Measurements from ENCODE around the gene OBSCN. TPM values are rescaled to one million over a fixed set of nuclear protein-coding genes. Genes with fewer than 3 reads are reported as not detected.

OBSCN gene
- total RNA-seq, 2 experiments from 2014 or later = 29.5 to 45.2 TPM

DNA sequence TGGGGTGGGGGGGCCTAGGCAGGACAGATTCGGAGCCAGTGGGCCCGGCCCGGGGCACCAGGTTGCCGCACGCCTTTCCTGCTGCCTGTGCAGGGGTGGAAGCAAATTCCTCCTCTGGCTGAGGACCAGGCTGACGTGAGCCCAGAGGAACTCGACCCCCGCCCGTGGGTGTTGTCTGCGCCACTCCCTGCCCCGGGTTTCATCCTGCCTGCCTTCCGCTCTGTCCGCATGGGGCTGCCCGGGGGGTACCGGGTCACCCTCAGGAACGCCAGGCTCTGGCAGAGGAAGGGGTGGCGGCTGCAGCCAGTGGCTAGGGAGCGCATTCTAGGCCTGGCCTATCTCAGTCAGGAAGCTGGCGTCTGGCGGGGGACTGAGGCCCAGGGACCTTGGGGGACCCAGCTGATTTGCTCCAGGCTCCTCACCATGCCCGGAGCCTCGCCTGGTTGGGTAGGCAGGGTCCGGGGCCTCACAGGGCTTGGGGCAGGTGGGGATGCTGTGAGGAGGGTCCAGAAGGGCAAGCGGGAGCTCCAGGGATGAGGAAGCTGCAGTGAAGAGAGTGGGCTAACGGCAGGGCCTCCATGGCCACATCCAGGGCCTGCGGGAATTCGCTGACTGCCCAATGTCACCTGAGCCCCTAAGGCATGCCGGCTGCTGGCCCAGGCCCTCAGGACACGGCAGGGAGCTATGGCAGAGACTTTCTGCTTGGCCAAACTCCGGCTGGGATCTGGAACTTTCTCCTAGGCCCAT is 44.7 kb upstream of the OBSCN start:
- no peak overlapping the region for H3K4me2 ChIP-seq (ENCODE audit: low read length)
- ChIA-PET POLR2A (interaction anchor here (2.3 kb wide), 1 partner anchor 20 kb away, joined by 8 read pairs; no protein-coding TSS in a partner anchor), CTCF (ENCODE audit: unreplicated experiment) (no interaction called here)
- BruUV-seq (replicated peaks) = no TSS peak
- H3K79me2 ChIP-seq (ENCODE audit: insufficient read depth, low read depth, low read length) = peaks cover 11% of the 10 kb centered on the region; the same call in 1 of the 2 replicates
- H3K9me3 ChIP-seq (ENCODE audit: low read length) = no peaks in the 10 kb centered on the region
- DNase-seq (ENCODE audit: low spot score) = no peak
- H3K27ac ChIP-seq (ENCODE audit: low read depth, low read length, poor library complexity, severe bottlenecking) = no peak overlapping the region
- H3K36me3 ChIP-seq (ENCODE audit: insufficient read depth, low read length) = no peaks in the 10 kb centered on the region
- H3K4me1 ChIP-seq (ENCODE audit: insufficient read depth, low read length, poor library complexity, severe bottlenecking) = peaks cover 25% of the 10 kb centered on the region
- H2AFZ ChIP-seq (ENCODE audit: low read length) = no peak overlapping the region
- no peaks in the 10 kb centered on the region for H3K9me2 ChIP-seq (ENCODE audit: insufficient read depth, low read length)
- peaks cover 5% of the 10 kb centered on the region; the same call in 1 of the 2 replicates for H4K20me1 ChIP-seq (ENCODE audit: insufficient read depth, low read length)
- TF ChIP-seq EZH2phosphoT487 (IDR thresholded peaks at IDR 0.05; ENCODE audit: borderline replicate concordance, low read depth, low read length) = no peak
- TF ChIP-seq, protein P1, sequence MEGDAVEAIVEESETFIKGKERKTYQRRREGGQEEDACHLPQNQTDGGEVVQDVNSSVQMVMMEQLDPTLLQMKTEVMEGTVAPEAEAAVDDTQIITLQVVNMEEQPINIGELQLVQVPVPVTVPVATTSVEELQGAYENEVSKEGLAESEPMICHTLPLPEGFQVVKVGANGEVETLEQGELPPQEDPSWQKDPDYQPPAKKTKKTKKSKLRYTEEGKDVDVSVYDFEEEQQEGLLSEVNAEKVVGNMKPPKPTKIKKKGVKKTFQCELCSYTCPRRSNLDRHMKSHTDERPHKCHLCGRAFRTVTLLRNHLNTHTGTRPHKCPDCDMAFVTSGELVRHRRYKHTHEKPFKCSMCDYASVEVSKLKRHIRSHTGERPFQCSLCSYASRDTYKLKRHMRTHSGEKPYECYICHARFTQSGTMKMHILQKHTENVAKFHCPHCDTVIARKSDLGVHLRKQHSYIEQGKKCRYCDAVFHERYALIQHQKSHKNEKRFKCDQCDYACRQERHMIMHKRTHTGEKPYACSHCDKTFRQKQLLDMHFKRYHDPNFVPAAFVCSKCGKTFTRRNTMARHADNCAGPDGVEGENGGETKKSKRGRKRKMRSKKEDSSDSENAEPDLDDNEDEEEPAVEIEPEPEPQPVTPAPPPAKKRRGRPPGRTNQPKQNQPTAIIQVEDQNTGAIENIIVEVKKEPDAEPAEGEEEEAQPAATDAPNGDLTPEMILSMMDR (conservative IDR thresholded peaks at IDR 0.05; ENCODE audit: low read length) = no peak
- intact Hi-C loops (cut with micrococcal nuclease; ENCODE audit: unreplicated experiment) = no loop called here
- H3K4me3 ChIP-seq (ENCODE audit: low read depth, low read length, poor library complexity, severe bottlenecking) = no peak overlapping the region

DNA sequence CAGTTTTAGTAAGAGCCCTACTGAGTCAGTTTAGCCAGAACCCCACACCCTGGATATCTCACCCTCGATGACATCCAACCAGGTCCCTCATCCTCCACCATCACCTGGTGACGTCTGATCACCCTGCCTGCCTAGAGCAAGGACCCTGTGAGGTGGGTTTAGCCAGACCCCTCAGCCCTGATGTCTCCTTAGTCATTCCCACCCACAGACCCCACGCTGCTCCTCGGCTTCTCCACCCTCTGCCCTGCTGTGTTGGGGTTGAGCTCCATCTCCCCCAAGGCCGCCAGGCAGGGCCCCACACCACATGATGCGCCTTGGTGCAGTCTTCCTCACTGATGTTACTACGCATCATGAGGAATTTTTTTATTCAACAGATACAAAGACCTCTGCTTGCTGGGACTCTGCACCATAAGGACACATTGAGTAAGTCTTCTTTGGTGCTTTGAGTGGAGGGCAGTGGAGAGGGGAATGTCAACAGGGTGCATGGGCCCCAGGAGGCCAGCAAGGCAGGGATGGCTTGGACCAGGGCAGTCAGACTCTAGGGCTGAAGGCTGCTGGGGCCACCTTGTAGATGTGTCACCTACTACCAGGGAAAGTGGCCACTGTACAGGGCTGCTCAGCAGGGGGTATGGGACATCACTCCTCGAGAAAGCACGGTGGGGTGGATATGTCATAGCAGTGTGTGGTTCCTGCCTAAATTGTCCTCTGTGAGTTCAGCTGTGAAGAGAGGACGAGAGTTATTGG is 43.9 kb upstream of the OBSCN start:
- Histone ChIP-seq H3K79me2 (ENCODE audit: insufficient read depth, low read depth, low read length) (peaks cover 11% of the 10 kb centered on the region; the same call in 1 of the 2 replicates), H3K4me2 (ENCODE audit: low read length) (0 out of 2 replicates have a peak overlapping the region, but pooled peaks have one; percentile 99), H3K27ac (ENCODE audit: low read depth, low read length, poor library complexity, severe bottlenecking) (no peak overlapping the region), H3K9me3 (ENCODE audit: low read length) (no peaks in the 10 kb centered on the region), H3K4me3 (ENCODE audit: low read depth, low read length, poor library complexity, severe bottlenecking) (no peak overlapping the region), H3K36me3 (ENCODE audit: insufficient read depth, low read length) (no peaks in the 10 kb centered on the region), H3K9me2 (ENCODE audit: insufficient read depth, low read length) (no peaks in the 10 kb centered on the region), H4K20me1 (ENCODE audit: insufficient read depth, low read length) (peaks cover 5% of the 10 kb centered on the region; the same call in 1 of the 2 replicates), H2AFZ (ENCODE audit: low read length) (no peak overlapping the region), H3K4me1 (ENCODE audit: insufficient read depth, low read length, poor library complexity, severe bottlenecking) (peaks cover 25% of the 10 kb centered on the region)
- DNase-seq (ENCODE audit: low spot score) = no peak
- BruUV-seq (replicated peaks) = no TSS peak
- no peak for TF ChIP-seq EZH2phosphoT487 (IDR thresholded peaks at IDR 0.05; ENCODE audit: borderline replicate concordance, low read depth, low read length)
- TF ChIP-seq, protein P1 (conservative IDR thresholded peaks at IDR 0.05; ENCODE audit: low read length) = no peak
- ChIA-PET CTCF (ENCODE audit: unreplicated experiment) (interaction anchor here (0.8 kb wide), 1 partner anchor 22 kb away, joined by 3 read pairs; no protein-coding TSS in a partner anchor), POLR2A (interaction anchor here (0.6 to 2.5 kb wide), 4 partner anchors 11 to 27 kb away, joined by 3 to 19 read pairs (median 7); no protein-coding TSS in a partner anchor)
- intact Hi-C loops (cut with micrococcal nuclease; ENCODE audit: unreplicated experiment) = no loop called here

All from OCI-LY7 (cell line).